Kidney epithelial cell (primary cell): Measurements from ENCODE around the gene GIMD1. TPM values are rescaled to one million over a fixed set of nuclear protein-coding genes. Genes with fewer than 3 reads are reported as not detected.
A peak's percentile ranks its signal among the peaks of the same experiment; 100 is the strongest.

Experiments
- DNase-seq: peaks from one replicate; pipeline ENCODE4 v3.0.0-alpha.2; 2010; ENCODE audit warnings: low read depth
- H3K27me3 ChIP-seq: 2 replicates; pipeline ENCODE4 v1.6.0; 2011; ENCODE audit warnings: low read length; ENCODE audit not compliant: control insufficient read depth, insufficient read depth
- H3K36me3 ChIP-seq: 2 replicates; pipeline ENCODE4 v1.5.1; 2011; ENCODE audit warnings: low read length; ENCODE audit not compliant: control insufficient read depth, insufficient read depth
- H3K4me3 ChIP-seq: 2 replicates; pipeline ENCODE4 v1.5.1; 2011; ENCODE audit warnings: low read depth, mild to moderate bottlenecking, control low read depth, low read length
- total RNA-seq: library from RNA; depleted of rRNA; stranded (reverse); fragments of >200 nt; gene quantifications from 2 replicates; pipeline ENCODE4 v1.2.3, GENCODE V29; 2015
- TF ChIP-seq, protein P1 (sequence below): IDR thresholded peaks from 2 replicates; pipeline ENCODE4 v1.5.1; 2011; ENCODE audit warnings: mild to moderate bottlenecking, moderate library complexity, low read length, control low read depth, inconsistent platforms; ENCODE audit not compliant: insufficient read depth, poor library complexity, severe bottlenecking

GIMD1 gene
- total RNA-seq, 1 donor from 2014 or later: not detected

DNA sequence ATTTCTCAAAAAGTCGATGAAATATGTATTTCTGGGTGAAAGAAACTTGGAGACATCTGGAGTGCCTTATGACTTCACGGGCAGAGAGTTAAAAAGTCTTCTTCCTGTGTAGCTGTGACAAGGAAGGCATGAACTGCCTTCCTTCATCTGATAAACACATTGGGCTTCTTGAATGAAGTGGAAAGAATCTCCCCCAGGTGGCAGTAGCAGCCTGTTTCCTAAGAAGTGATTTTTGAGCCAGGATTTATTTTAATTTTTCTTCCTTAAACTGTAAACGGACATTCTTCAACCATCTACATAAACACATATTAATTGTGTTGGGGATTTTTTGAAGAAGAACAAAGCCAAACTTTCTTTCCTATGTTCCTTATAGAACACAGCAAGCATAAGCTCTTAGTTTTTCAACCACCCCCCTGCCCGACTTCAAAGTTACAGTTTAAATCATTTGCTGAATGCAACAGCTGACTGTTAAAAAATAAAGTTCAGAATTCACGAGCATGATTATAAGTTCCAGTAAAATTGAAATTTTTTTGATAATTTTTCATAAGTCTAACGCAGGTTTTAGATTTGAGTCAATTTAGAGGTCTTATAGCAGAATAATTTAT is 980 bp upstream of the GIMD1 start:
- Histone ChIP-seq H3K27me3 (no peaks in the 10 kb centered on the region), H3K4me3 (no peak overlapping the region), H3K36me3 (no peaks in the 10 kb centered on the region)
- DNase-seq: peak; percentile 44
- TF ChIP-seq, protein P1, sequence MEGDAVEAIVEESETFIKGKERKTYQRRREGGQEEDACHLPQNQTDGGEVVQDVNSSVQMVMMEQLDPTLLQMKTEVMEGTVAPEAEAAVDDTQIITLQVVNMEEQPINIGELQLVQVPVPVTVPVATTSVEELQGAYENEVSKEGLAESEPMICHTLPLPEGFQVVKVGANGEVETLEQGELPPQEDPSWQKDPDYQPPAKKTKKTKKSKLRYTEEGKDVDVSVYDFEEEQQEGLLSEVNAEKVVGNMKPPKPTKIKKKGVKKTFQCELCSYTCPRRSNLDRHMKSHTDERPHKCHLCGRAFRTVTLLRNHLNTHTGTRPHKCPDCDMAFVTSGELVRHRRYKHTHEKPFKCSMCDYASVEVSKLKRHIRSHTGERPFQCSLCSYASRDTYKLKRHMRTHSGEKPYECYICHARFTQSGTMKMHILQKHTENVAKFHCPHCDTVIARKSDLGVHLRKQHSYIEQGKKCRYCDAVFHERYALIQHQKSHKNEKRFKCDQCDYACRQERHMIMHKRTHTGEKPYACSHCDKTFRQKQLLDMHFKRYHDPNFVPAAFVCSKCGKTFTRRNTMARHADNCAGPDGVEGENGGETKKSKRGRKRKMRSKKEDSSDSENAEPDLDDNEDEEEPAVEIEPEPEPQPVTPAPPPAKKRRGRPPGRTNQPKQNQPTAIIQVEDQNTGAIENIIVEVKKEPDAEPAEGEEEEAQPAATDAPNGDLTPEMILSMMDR: peak; percentile 78

DNA sequence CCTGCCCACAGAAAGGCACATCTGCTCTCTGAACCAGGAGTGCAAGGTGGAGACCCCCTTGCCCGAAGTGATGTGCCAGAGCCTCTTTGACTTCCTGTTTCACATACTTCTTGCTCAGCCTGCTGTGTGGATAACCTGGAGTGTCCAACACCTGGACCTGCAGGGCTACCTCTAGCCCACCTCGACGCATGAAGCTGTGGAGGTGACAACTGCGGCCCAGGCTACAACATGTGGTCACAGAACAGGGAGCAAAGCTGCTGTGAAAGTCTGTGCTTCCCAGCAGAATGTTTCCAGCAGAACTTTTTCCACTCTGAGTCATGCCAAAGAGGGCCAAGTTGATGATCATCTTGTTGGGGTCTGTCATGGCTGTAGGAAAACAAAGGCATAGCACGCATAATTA is 1.5 kb downstream of the GIMD1 start:
- no peak for DNase-seq
- no peaks in the 10 kb centered on the region for H3K27me3 ChIP-seq
- TF ChIP-seq, protein P1: no peak

DNA sequence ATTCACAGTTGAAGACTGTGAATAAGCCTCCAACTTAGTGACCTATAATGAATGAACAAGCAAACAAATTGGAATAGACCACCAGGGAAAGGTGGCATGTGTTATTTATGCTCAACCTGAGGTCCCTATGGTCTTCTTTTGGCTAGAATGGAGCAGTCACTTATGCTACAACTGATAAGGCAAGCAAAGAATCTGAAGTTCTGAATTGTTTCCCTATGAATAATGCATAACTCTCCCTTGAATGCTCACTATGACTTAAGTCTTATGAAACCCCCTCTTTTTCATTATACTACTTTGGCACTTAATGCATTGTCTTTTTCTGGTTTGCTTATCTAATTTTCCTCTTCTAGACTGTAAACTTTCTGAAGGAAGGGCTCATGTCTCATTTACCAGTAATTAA is 2.6 kb downstream of the GIMD1 start:
- H3K36me3 ChIP-seq: no peaks in the 10 kb centered on the region
- TF ChIP-seq, protein P1: no peak
- DNase-seq: no peak
- no peak overlapping the region for H3K4me3 ChIP-seq
- no peaks in the 10 kb centered on the region for H3K27me3 ChIP-seq

More for the DNA sequence above, 1.5 kb downstream of the GIMD1 start:
- H3K36me3 ChIP-seq: no peaks in the 10 kb centered on the region
- no peak overlapping the region for H3K4me3 ChIP-seq

DNA sequence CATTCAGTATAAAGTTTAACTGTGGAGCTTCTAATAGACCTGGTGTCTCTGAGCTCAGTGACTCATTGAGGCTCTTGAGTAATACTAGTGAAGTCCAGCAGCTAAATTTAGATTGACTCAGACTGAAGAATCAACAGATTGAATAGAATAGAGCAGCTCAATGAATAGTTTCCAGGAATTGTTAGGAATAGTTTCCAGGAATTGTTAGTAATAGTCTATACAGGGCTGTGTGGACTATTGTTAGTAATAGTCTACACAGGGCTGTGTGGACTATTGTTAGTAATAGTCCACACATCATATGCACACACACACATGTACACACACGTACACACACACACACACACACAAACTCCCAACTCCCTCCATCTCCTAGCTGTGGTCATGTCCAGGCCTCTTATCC is 3.0 kb downstream of the GIMD1 start:
- TF ChIP-seq, protein P1: no peak
- no peaks in the 10 kb centered on the region for H3K36me3 ChIP-seq
- DNase-seq: peak; percentile 82
- no peaks in the 10 kb centered on the region for H3K27me3 ChIP-seq
- no peak overlapping the region for H3K4me3 ChIP-seq

DNA sequence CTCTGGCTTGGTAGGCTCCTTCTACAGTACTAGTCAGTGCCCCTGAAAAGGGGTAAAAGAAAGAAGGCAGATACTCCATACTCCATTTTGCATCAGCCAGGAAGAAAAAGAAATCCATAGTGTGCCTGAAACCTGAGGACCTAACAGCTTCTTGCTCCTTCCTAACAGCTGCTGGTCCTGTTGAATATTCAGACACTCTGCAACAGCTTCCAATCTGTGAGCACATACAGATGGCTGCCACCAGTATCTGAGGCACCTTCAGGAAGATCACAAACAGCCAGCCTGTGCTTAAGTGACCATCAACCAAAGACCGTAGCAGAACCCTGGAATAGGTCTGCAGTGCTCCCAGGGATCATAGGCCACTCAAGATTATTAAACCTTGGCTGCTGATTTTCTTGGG is 4.3 kb downstream of the GIMD1 start:
- Histone ChIP-seq H3K36me3 (no peaks in the 10 kb centered on the region), H3K4me3 (no peak overlapping the region), H3K27me3 (no peaks in the 10 kb centered on the region)
- TF ChIP-seq, protein P1: no peak
- DNase-seq: no peak

DNA sequence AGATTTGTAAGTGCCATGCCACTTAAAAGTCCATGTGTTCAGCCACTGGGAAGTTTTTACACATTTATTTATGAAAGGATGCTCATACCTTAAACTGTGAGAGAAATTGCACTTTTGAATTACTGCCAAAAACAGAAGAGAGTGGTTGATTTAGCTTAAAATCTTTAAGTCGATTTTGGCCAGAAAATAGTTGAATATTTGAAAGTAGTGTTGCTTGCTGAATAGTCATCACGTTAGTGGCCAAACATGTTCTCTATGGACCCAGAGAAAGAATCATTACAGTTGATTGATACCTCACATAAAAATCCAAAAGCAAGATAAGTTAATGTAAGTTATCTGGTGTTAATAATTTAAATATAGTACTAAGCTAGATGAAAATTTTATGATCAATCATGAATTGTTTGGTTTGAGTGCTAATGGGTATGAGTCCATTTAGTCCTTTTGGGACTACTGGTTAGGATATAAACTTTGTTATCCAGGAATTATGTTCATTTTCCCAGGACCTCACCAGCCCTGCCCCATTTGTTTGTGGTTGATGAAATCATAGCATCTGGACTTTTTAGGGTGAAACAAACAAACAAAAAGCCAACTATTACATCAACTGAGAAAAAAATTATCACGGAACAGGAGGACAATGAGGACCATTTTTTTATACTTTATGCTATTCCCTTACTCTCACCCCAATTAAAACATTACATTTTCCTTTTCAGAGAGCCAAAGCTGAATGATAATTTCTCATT is 6.3 kb downstream of the GIMD1 start:
- Histone ChIP-seq H3K36me3 (no peaks in the 10 kb centered on the region), H3K27me3 (no peaks in the 10 kb centered on the region), H3K4me3 (no peak overlapping the region)
- TF ChIP-seq, protein P1: no peak
- DNase-seq: no peak
